ENCODE data around the gene TOP1.

TOP1 gene

DNA sequence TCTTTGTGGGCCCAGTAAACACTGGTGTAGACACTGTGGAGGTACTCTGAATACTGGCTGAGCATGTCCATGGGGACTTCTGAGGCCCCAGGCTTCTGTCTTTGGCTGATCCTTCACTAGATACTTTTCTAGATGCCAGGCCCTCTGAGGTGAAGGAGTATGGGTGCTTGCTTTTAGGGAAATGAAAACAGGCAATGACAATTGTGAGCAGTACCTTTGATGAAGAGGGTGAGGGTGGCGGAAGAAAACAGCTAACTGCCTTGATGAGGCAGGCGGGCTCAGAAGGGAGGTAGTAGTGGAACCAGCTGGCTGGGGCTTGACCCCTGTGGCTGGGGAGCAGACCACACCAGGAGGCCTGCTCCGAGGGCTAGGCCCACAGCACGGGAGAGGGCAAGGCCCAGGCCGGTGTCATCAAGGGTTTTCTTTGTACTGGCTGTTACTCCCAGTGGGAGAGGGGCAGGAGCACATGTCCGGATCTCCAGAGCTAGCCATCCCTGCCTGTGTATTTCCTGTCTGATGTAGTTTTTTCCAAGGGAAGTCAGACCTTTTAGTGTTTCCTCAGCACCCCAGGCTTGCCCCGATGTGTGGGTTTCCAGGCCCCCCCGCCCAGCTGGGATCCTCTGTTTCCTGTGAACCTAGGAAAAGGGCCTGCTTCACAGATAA, 112.7 kb downstream of the TOP1 start:
- peak in 1 of 56 donors; percentile 26 for DNase-seq

DNA sequence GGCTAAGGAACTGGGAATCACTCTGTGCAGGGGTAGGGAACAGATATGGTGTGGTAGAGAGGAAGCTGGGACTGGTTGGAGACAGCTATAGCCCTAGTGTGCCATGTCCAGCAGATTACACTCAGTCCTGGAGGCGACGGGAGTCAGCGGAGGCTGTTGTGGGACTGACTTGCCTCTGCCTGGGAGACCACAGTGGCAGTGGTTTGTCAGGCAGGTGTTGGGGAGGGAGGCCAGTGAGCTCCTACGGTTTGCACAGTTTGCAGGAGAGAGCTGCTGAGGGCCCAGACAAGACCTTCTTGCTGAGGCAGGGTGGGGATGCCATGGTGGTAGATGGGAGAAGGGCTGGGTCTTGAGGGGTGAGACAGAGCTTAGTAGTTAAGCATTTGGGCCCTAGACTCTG, 113.6 kb downstream of the TOP1 start:
- DNase-seq, result no peak

DNA sequence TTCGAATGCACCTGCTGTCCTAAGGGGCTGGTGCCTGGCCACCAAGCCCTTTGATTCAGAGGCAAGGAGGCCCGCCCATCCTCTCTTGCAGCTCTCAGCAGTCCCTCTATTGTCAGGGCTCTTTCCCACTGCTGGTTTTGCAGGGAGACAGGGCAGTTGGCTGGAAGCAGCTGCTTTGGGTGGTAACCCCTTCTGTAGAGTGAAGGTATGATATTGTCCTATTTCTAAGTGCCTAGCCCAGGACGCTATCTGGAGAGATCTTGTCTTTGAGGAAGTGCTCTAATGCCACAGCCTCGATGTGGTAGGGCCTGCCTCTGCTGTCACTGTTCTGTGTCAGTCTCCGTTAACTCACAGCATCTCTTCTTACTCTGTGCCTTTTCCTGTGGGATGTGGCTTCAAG, 114.3 kb downstream of the TOP1 start:
- DNase-seq, result no peak

DNA sequence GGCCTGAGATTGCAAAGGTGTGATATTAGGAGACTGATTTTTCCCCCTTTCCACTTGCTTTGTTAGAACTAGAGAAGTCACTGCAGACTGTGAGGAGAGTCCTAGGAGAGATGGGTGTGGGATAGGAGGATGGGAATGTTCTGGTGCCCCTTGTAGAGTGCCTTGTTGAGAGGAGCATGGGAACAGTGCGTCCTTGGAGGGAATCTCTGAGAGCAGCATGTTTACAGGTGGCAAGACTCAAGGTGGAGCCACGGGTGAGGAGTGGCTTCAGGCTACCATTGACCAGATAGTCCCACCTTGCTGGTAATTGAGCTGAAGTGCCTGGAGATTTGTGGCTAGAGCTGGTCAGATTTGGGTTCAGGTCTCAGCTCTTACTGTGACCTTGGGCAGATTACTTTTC, 114.7 kb downstream of the TOP1 start:
- DNase-seq, result no peak

DNA sequence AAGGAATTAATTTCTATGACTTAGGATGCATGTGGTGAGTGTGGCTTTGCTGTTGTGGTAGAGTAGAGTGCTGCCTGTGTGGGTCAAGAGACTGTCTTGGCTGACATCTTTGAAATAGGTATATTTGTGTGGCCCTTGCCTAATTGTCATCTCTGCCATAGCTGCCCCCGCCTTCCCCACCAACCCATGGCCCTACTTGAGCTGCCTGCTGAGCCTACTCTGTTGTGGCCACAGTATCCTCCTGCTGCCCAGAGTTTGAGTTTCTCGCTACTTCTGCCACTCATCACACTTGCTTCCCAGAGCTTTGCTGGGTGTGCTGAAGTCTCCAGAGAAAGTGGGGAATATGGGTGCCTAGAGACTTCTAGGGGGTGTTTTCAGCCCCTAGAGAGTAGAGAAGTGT, 116.7 kb downstream of the TOP1 start:
- DNase-seq, result no peak

DNA sequence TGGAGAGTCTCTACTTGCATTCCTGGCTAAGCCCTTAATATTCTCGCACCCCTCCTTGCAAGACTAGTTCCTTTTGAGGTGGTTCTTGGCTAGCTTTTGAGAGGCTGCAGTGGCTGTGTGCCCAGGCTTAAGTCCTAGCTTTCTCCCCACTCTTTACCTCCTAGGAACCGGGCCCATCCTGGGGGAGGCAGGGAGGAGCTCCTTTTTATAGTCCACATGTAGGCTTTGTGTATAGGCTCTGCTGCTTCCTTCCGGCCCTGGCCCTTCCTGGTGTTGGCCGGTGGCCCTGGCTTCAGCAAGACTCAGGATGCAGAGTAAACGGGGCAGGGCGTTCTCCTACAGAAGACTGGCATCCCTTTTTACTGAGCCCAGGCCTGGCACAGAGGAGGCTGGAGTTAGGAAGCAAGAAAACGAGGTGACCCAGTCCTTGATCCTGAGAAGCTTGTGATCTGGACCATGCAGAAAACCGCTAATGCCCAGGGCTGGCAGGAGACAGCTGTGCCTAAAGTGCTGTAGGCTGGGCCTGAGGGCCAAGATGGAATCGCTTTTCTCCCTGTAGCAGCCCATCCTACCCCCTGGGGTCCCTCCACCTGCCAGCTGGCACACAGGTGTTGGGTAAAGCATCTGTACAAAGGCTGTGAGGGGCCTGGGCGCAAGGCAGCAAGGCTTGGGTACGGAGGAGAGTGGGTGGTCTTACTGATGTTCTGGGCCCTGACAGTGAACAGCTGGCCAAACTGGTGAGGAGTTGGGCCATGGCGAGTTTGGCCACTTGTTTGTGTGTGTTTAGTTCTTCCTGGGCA, 117.4 kb downstream of the TOP1 start:
- peak in 39 of 56 donors; percentile 13 to 74 (median 40) for DNase-seq

DNA sequence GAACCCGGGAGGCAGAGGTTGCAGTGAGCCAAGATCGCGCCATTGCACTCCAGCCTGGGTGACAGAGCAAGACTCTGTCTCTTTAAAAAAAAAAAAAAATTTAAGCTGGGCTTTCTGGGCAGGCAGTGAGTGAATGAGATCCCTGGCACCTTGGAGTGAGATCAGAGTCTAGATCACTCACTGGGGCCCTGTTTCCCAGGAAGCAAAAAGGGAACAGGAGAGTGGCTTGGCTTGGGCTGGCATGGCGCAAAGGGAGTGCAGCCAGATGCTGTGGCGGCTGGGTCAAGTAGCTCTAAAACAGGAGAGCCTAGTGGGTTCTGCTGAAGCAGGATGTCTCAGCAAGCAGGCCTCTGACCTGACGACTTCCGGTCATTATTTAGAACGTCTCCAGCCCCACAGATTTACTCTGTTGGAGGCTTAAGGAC, 119.2 kb downstream of the TOP1 start:
- DNase-seq, result peak in 28 of 56 donors; percentile 11 to 66 (median 39)

DNA sequence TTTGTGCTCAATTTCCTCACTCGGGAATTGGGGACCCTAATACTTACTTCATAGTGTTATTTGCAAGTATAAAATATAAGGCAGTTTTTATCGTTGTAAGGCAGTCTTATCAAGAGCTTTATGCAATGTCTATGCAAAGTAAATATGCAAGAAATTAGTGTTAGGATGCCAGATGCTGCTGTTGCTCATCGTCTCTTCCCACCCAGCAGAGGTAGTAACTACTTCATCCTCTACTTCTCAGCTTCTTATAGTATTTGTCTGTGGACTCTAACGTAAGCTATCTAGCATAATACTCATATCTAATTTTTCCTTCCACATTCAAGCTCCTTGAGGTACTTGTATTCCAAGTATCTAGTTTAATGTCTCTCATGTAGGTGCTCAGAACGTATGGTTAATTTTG, 120.3 kb downstream of the TOP1 start:
- DNase-seq, result no peak

DNA sequence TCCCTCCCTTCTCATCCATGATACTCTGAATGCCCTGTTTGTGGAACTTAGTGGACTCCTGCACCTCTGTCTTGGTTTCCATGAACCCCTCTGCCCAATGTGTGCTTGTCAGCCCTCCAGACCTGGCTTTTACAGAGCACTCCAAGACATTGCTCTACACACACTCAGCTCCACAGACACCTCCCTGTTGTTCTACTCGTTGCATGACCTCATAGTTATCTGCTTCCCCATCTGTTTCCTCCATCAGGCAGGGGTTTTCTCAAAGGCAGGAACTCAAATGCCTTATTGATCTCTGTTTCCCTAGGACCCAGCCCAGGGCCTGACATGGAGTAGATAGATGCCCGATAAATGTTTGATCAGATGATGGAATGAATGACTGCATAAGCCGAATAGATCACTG, 122.0 kb downstream of the TOP1 start:
- DNase-seq, result no peak

DNA sequence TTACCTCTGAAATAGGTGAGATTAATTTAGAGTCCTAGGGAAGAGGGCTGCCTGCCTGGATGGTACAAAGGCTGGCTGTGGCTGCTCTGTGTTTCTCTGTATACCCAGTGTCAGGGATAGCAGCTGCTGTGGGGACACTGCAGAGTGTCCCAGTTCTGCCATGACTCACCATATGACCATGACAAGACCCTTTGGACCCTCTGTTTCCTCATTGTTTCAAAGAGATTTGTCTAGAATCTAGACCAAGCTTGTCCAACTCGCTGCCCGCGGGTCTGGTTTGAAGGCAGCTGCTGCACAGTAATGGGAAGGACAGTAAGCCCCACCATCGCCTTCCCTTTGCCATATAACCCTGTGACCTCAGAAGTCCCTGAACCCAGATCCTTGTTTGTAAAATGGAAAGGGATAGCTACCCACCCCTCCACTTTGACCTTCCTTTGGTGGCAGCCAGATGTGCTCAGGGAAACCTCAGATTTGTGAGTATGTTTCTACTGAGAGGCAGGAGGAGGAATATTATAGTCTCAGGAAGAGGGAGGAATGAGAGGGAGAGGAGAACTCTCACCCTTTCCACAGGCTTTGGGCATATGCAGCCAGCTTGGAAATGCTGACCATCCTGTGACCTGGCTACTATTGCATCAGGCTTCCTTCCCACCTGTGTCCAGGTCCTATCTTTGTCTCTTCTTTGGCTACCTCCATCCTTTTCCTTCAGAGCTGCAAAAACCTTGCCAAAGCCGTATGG, 122.7 kb downstream of the TOP1 start:
- no peak for DNase-seq

DNA sequence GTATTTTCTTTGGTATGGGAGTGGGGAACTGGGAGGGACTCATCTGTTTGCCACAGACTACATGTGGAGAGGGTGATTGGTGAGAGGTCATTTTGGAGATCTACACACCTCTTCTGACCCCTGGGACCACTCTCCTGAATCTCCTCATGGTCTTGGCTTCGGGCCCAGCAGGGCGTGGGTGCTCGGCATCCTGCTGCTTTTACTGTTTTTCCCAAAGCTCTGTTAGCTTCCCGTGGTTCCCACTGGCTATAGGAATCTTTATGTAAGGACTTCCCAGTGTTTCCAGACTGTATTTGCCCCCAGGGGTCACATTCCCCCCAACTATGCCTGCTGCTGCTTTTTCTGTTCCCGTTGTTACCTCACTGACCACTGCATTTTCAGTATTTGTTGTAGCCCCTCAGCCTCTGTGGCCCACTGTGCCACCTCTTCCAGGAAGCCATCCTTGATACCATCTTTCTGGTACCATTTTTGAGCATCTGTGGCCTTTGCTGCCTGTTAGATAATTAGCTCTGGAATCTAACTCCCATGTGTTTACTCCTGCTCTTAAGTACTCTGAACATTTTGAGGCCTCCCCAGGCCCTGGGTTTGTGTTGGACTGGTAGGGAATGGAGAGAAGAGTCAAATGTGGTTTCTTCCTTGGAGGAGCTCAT, 123.6 kb downstream of the TOP1 start:
- DNase-seq, result no peak

DNA sequence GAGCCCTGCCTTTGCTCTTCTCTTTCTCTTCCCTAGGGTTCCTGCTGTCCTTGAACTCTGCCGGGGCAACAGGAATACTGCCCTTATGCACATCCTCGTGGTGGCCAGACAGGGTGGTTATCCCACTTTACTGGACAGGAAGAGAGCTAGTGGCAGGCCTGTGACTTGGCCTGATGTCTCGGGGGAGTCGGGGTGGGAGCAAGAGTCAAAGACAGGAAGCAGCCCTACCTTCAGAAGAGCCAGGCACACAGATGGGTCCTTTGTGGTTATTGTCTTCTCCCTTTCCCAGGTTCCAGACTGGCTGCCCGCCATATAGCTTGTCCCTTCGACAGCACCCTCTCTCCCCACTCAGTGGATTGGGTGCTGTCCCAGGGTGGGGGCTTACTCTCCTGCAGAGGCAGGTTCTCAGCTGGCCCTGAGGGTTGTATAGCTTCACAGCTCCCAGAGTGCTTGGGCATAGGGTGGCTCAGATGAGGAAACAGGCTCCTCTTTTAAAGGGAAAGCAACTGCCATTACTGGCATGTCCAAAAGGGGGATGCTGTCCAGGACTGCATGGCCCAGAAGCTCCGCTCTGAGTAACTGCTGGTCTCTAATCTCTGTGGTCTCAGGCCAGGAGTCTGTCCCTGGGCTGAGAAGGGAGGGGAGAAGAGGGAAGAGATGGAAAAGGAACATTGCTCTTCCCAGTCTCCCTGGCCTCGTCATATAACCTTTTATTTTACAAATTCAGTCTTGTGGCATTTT, 126.0 kb downstream of the TOP1 start:
- DNase-seq, result no peak

DNA sequence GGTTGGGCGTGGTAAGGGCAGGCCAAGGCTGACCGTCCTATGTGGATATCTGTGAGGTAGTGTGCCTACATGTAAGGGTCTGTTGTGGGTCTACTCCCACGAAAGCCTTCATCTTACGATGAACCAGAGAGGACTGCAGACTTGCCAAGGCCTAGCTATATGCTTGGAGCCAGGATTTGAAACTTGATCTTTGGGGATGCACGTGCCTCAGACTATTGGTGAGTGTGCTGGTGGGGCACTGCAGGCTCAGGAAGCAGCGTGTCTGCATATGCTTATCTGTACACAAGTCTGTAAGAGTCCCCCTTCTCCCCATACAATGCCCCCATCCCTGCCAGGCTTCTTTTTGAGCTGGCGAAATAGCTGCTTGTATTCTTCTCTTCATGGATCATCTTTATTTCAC, 126.6 kb downstream of the TOP1 start:
- no peak for DNase-seq

DNA sequence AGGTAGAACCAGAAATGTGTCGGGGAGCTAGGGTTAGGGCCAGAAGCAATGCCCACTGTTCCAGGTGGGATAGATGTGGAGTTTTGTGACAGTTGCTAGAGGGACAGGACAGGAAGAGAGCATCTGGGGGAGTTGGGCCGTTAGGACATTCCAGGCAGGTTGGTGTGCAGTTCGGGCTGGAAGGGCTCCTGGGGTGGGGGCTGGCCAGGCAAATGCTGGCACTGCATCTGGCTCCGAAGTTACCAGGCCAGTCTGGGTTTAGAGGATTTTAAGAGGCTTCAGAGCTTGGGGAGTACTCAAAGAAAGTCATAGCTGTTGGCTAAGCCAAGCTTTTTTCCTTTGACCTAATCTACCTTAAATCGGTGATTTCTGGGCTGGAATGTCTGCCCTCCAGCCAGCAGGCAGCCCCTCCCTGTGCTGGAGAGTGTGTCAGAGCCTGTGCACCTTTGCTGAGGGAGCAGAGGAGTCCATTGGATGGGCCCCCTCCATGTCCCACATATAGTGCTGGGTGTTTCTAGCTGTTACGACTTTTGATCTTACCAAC, 129.5 kb downstream of the TOP1 start:
- DNase-seq, result no peak

DNA sequence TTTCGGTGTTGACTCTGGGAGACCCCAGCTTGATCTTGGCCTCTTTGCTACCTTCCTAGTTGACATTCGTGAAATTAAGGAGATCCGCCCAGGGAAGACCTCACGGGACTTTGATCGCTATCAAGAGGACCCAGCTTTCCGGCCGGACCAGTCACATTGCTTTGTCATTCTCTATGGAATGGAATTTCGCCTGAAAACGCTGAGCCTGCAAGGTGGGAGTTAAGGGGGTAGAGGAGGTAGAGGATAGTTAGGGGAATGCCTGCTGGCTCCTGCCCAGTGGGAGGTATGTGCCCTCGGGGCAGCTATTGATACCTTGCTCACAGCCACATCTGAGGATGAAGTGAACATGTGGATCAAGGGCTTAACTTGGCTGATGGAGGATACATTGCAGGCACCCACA, 130.9 kb downstream of the TOP1 start:
- no peak for DNase-seq

DNA sequence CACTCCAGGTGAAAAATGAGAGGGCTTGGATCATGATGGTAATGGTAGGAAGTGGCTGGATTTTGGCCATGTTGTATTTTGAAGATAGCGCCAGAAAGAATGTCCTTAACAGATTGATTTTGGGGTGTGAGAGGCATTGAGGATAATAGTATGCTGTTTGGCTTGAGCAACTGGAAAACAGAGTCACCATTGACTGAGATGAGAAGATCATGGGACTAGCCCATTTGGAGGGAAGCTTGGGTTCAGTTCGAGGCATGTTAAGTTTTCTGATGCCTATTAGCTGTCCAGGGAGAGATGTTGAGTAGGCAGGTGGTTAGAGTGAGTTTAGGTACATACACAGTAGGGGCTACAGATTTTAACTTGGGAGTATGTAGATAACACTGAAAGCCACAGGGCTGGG, 132.1 kb downstream of the TOP1 start:
- DNase-seq, result no peak

DNA sequence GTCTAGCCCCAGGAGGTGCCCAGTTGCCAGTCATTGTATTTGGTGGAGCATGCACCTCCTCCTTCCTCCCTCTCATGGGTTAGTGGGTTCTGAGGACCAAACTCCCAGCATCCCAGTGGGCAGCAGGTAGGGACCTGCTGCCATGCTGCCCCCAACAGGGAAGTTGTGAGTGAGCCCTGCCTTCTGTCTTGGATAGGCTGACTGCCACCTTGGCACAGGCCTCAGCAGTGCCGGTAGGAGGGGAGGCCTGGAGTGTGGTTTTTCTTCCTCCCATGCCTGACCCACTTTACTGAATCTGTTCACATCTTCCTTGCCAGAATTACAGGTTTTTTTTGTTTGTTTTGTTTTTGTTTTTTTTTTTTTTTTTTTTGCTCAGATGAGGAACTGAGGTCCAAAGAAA, 133.3 kb downstream of the TOP1 start:
- peak in 6 of 56 donors; percentile 8 to 34 (median 21) for DNase-seq

DNA sequence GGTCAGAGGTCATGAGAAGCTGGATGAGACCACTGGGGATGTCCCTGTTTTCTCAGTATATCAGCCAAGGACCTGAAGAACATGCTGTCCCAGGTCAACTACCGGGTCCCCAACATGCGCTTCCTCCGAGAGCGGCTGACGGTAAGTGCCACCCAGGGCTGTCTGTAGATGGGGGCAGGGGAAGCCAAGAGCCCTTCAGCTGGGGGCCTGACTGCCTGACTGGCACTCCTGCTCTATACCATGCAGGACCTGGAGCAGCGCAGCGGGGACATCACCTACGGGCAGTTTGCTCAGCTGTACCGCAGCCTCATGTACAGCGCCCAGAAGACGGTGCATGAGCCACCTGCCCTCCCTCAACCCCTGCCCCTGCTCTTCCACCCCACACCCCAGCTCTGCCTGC, 133.8 kb downstream of the TOP1 start:
- no peak for DNase-seq

DNA sequence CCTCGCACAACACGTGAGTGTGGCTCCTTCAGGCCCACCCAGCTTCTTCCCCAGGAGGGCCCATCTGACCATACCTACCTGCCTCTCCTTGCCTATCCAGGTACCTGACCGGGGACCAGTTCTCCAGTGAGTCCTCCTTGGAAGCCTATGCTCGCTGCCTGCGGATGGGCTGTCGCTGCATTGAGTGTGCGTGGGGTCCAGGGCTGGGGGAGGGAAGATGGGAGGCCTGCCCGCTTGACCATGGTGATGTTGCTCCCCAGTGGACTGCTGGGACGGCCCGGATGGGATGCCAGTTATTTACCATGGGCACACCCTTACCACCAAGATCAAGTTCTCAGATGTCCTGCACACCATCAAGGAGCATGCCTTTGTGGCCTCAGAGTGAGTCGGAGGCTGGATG, 135.2 kb downstream of the TOP1 start:
- no peak for DNase-seq

DNA sequence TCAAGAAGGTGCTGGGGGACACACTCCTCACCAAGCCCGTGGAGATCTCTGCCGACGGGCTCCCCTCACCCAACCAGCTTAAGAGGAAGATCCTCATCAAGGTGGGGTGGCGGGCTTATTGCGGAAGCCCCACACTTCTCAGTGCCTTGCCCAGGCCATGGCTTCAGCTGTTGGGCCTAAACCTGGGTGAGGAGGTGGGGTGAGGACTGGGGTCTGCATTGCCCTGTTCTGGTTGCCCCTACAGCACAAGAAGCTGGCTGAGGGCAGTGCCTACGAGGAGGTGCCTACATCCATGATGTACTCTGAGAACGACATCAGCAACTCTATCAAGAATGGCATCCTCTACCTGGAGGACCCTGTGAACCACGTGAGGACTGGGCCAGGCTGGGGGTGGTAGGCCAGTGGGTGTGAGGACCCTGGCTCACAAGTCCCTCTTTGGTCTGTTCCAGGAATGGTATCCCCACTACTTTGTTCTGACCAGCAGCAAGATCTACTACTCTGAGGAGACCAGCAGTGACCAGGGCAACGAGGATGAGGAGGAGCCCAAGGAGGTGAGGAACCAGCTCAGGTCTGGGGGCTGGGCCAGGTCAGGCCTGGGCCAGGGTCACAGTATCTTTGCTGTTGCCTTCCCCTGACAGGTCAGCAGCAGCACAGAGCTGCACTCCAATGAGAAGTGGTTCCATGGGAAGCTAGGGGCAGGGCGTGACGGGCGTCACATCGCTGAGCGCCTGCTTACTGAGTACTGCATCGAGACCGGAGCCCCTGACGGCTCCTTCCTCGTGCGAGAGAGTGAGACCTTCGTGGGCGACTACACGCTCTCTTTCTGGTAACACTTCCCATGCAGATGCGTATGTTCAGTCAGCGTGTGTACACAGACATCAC, 136.6 kb downstream of the TOP1 start:
- DNase-seq, result no peak

Data from nucleus accumbens (tissue), 56 donors.